Measurements from ENCODE around the gene CTNNA2. TPM values are rescaled to one million over a fixed set of nuclear protein-coding genes. Genes with fewer than 3 reads are reported as not detected.

CTNNA2 gene
- total and polyA plus RNA-seq, 9 donors = 0.32 to 1.4 (median 0.37) TPM; not detected in 3

- WGBS, 3 donors = 16 to 39% (median 22%) methylated on average over 1 of the region's 1 CpG
- no peak for DNase-seq
- H3K36me3 ChIP-seq = no peaks in the 10 kb centered on the region
- intact Hi-C loops (cut with DNase I) = no loop called here
- TF ChIP-seq CTCF (IDR thresholded peaks at IDR 0.05) (no peak), EP300 (IDR thresholded peaks at IDR 0.05) (no peak)
- H3K4me3 ChIP-seq = no peak overlapping the region
- H3K9me3 ChIP-seq = no peaks in the 10 kb centered on the region
- H3K27me3 ChIP-seq = no peaks in the 10 kb centered on the region
- H3K27ac ChIP-seq = no peak overlapping the region
- H3K4me1 ChIP-seq (ENCODE audit: insufficient read depth) = no peaks in the 10 kb centered on the region
Measured at GRCh38 chr2:79862756-79863155, 349.9 kb downstream of the CTNNA2 start.

GRCh38 chr2:79872656-79873055 is 359.8 kb downstream of the CTNNA2 start:
- TF ChIP-seq CTCF (IDR thresholded peaks at IDR 0.05) = no peak
- TF ChIP-seq EP300 (IDR thresholded peaks at IDR 0.05) = no peak
- TF ChIP-seq POLR2A (IDR thresholded peaks at IDR 0.05) = no peak

GRCh38 chr2:79874015-79874414 is 361.2 kb downstream of the CTNNA2 start:
- H3K9me3 ChIP-seq = no peaks in the 10 kb centered on the region
- TF ChIP-seq CTCF (IDR thresholded peaks at IDR 0.05) (no peak), EP300 (IDR thresholded peaks at IDR 0.05) (no peak), POLR2A (IDR thresholded peaks at IDR 0.05) (no peak)
- H3K27me3 ChIP-seq = no peaks in the 10 kb centered on the region
- no peak for DNase-seq
- intact Hi-C loops (cut with DNase I) = no loop called here
- H3K27ac ChIP-seq = no peak overlapping the region
- H3K4me1 ChIP-seq (ENCODE audit: insufficient read depth) = no peaks in the 10 kb centered on the region
- no peak overlapping the region for H3K4me3 ChIP-seq
- no peaks in the 10 kb centered on the region for H3K36me3 ChIP-seq
- 92 to 95% (median 94%) methylated on average over 18 of the region's 18 CpGs for WGBS, 3 donors

More at GRCh38 chr2:79872656-79873055, 359.8 kb downstream of the CTNNA2 start:
- no peaks in the 10 kb centered on the region for H3K36me3 ChIP-seq
- H3K4me3 ChIP-seq = no peak overlapping the region
- 44 to 65% (median 55%) methylated on average over 2 of the region's 2 CpGs for WGBS, 3 donors
- no peaks in the 10 kb centered on the region for H3K4me1 ChIP-seq (ENCODE audit: insufficient read depth)
- intact Hi-C loops (cut with DNase I) = no loop called here
- H3K27me3 ChIP-seq = no peaks in the 10 kb centered on the region
- no peak for DNase-seq
- H3K9me3 ChIP-seq = no peaks in the 10 kb centered on the region
- no peak overlapping the region for H3K27ac ChIP-seq

GRCh38 chr2:79876430-79876829 is 363.6 kb downstream of the CTNNA2 start:
- no peaks in the 10 kb centered on the region for H3K9me3 ChIP-seq
- H3K27me3 ChIP-seq = no peaks in the 10 kb centered on the region
- no peaks in the 10 kb centered on the region for H3K4me1 ChIP-seq (ENCODE audit: insufficient read depth)
- WGBS, 3 donors = 4 to 22% (median 7%) methylated on average over 3 of the region's 3 CpGs
- no peak for TF ChIP-seq EP300 (IDR thresholded peaks at IDR 0.05)
- no peak for TF ChIP-seq POLR2A (IDR thresholded peaks at IDR 0.05)
- no peak for TF ChIP-seq CTCF (IDR thresholded peaks at IDR 0.05)
- no peak overlapping the region for H3K27ac ChIP-seq
- no peak for DNase-seq
- no peak overlapping the region for H3K4me3 ChIP-seq
- no peaks in the 10 kb centered on the region for H3K36me3 ChIP-seq
- intact Hi-C loops (cut with DNase I) = no loop called here

- Histone ChIP-seq H3K9me3 (no peaks in the 10 kb centered on the region), H3K27me3 (no peaks in the 10 kb centered on the region), H3K4me1 (ENCODE audit: insufficient read depth) (no peaks in the 10 kb centered on the region), H3K27ac (no peak overlapping the region), H3K36me3 (no peaks in the 10 kb centered on the region), H3K4me3 (no peak overlapping the region)
- no peak for TF ChIP-seq CTCF (IDR thresholded peaks at IDR 0.05)
- no peak for TF ChIP-seq POLR2A (IDR thresholded peaks at IDR 0.05)
- TF ChIP-seq EP300 (IDR thresholded peaks at IDR 0.05) = no peak
- intact Hi-C loops (cut with DNase I) = no loop called here
- 83 to 91% (median 86%) methylated on average over 6 of the region's 6 CpGs for WGBS, 3 donors
- no peak for DNase-seq
Measured at GRCh38 chr2:79882548-79882947, 369.7 kb downstream of the CTNNA2 start.
